SK-N-SH treated with all-trans-retinoic acid at 6 μM for 48 hours (cell line): ENCODE results near the gene PWWP2B.

Experiments used
- ATAC-seq: fragments of 200-7000 bp; cut with Tn5 transposase; 3 replicates; pipeline ENCODE4 v1.9.1; 2020; ENCODE audit warnings: mild to moderate bottlenecking, moderate library complexity
- ARNTL ChIP-seq: fragments of 450-650 bp; formaldehyde crosslinking; IDR thresholded peaks from 2 replicates; pipeline ENCODE4 v1.5.0; 2020; ENCODE audit warnings: low read depth, mild to moderate bottlenecking, moderate library complexity, borderline replicate concordance
- BACH2 ChIP-seq: fragments of 250-450 bp; sonication (Bioruptor Pico); IDR thresholded peaks from 2 replicates; pipeline ENCODE4 v1.9.0; 2021; ENCODE audit warnings: mild to moderate bottlenecking, borderline replicate concordance
- CSDC2 ChIP-seq: fragments of 250-450 bp; sonication (Bioruptor Pico); IDR thresholded peaks from 2 replicates; pipeline ENCODE4 v1.5.0; 2020; ENCODE audit warnings: mild to moderate bottlenecking, moderate library complexity
- ESRRG ChIP-seq: fragments of 250-450 bp; sonication (Bioruptor Pico); IDR thresholded peaks from 2 replicates; pipeline ENCODE4 v1.6.1; 2021; ENCODE audit warnings: mild to moderate bottlenecking
- GLIS3 ChIP-seq: fragments of 250-450 bp; sonication (Bioruptor Pico); IDR thresholded peaks from 2 replicates; pipeline ENCODE4 v1.5.0; 2020; ENCODE audit warnings: mild to moderate bottlenecking, moderate library complexity
- ISL1 ChIP-seq: fragments of 250-450 bp; sonication (Bioruptor Pico); IDR thresholded peaks from 2 replicates; pipeline ENCODE4 v2.1.2; 2022; ENCODE audit warnings: mild to moderate bottlenecking, moderate library complexity
- OSR1 ChIP-seq: fragments of 250-450 bp; sonication (Bioruptor Pico); IDR thresholded peaks from 2 replicates; pipeline ENCODE4 v1.8.0; 2022; ENCODE audit warnings: moderate library complexity, mild to moderate bottlenecking, inconsistent platforms
- PPARA ChIP-seq: fragments of 250-450 bp; sonication (Bioruptor Pico); IDR thresholded peaks from 2 replicates; pipeline ENCODE4 v1.5.0; 2020; ENCODE audit warnings: mild to moderate bottlenecking, borderline replicate concordance
- RARB ChIP-seq: fragments of 250-450 bp; sonication (Bioruptor Pico); IDR thresholded peaks from 2 replicates; pipeline ENCODE4 v1.8.0; 2021; ENCODE audit warnings: mild to moderate bottlenecking, moderate library complexity
- SNAI2 ChIP-seq: fragments of 250-450 bp; sonication (Bioruptor Pico); IDR thresholded peaks from 2 replicates; pipeline ENCODE4 v1.5.0; 2020; ENCODE audit warnings: mild to moderate bottlenecking, moderate library complexity
- TOX ChIP-seq: fragments of 250-450 bp; sonication (Bioruptor Pico); IDR thresholded peaks from 2 replicates; pipeline ENCODE4 v1.8.0; 2021; ENCODE audit warnings: mild to moderate bottlenecking, moderate library complexity, borderline replicate concordance
- ZC3H10 ChIP-seq: fragments of 250-450 bp; sonication (Bioruptor Pico); IDR thresholded peaks from 2 replicates; pipeline ENCODE4 v1.5.1; 2021; ENCODE audit warnings: mild to moderate bottlenecking, moderate library complexity
- ZFP3 ChIP-seq: fragments of 250-450 bp; sonication (Bioruptor Pico); IDR thresholded peaks from 2 replicates; pipeline ENCODE4 v1.5.0; 2020; ENCODE audit warnings: mild to moderate bottlenecking, moderate library complexity
- ZFP30 ChIP-seq: fragments of 450-650 bp; formaldehyde crosslinking; IDR thresholded peaks from 2 replicates; pipeline ENCODE4 v1.5.0; 2022; ENCODE audit warnings: mild to moderate bottlenecking, moderate library complexity
- ZNF70 ChIP-seq: fragments of 450-650 bp; formaldehyde crosslinking; IDR thresholded peaks from 2 replicates; pipeline ENCODE4 v1.5.0; 2020; ENCODE audit warnings: mild to moderate bottlenecking, moderate library complexity
- TF ChIP-seq, protein P1 (sequence below): fragments of 250-450 bp; sonication (Bioruptor Pico); IDR thresholded peaks from 2 replicates; pipeline ENCODE4 v1.5.0; 2020; ENCODE audit warnings: mild to moderate bottlenecking, moderate library complexity
- TF ChIP-seq, protein P2 (sequence below): fragments of 250-450 bp; sonication (Bioruptor Pico); IDR thresholded peaks from 2 replicates; pipeline ENCODE4 v1.5.1; 2020; ENCODE audit warnings: low read depth, mild to moderate bottlenecking, moderate library complexity
- TF ChIP-seq, protein P3 (sequence below): fragments of 250-450 bp; sonication (Bioruptor Pico); IDR thresholded peaks from 2 replicates; pipeline ENCODE4 v1.5.1; 2021; ENCODE audit warnings: mild to moderate bottlenecking, moderate library complexity
- TF ChIP-seq, protein P4 (sequence below): fragments of 250-450 bp; sonication (Bioruptor Pico); IDR thresholded peaks from 2 replicates; pipeline ENCODE4 v1.8.0; 2021; ENCODE audit warnings: low read depth, mild to moderate bottlenecking, moderate library complexity, borderline replicate concordance
- TF ChIP-seq, protein P5 (sequence below): fragments of 250-450 bp; sonication (Bioruptor Pico); IDR thresholded peaks from 2 replicates; pipeline ENCODE4 v1.8.0; 2020; ENCODE audit warnings: mild to moderate bottlenecking, moderate library complexity, borderline replicate concordance

The PWWP2B gene

DNA sequence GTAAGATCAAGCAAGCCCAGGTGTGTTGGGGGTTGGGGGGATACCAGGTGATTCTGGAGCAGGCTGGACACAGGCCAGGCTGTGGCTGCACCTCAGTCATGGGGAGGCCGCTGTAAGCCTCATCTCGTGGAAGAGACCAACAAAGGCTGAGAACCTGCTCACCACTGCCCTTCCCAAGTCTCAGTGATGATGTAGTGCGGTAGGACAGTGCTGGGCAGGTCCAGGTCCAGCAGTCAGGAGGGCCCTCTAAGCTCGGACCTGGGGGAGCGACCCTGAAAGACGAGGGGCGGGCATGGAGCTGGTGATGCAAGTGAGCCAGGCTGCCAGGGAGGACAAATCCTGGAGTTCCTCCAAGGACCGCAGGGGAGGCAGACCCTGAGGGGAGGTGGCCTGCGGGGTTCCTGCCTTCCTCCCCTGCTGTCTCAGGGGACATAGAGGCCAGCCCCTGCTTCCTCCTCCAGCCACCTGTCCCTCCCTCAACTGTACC lies 3.3 kb upstream of the PWWP2B start:
- no peak for ATAC-seq
- no peak for TF ChIP-seq RARB (CRISPR knock-in tag)
- no peak for TF ChIP-seq ARNTL (CRISPR knock-in tag)
- no peak for TF ChIP-seq ZNF70 (CRISPR knock-in tag)
- TF ChIP-seq, protein P1, sequence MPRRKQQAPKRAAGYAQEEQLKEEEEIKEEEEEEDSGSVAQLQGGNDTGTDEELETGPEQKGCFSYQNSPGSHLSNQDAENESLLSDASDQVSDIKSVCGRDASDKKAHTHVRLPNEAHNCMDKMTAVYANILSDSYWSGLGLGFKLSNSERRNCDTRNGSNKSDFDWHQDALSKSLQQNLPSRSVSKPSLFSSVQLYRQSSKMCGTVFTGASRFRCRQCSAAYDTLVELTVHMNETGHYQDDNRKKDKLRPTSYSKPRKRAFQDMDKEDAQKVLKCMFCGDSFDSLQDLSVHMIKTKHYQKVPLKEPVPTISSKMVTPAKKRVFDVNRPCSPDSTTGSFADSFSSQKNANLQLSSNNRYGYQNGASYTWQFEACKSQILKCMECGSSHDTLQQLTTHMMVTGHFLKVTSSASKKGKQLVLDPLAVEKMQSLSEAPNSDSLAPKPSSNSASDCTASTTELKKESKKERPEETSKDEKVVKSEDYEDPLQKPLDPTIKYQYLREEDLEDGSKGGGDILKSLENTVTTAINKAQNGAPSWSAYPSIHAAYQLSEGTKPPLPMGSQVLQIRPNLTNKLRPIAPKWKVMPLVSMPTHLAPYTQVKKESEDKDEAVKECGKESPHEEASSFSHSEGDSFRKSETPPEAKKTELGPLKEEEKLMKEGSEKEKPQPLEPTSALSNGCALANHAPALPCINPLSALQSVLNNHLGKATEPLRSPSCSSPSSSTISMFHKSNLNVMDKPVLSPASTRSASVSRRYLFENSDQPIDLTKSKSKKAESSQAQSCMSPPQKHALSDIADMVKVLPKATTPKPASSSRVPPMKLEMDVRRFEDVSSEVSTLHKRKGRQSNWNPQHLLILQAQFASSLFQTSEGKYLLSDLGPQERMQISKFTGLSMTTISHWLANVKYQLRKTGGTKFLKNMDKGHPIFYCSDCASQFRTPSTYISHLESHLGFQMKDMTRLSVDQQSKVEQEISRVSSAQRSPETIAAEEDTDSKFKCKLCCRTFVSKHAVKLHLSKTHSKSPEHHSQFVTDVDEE, result no peak
- TF ChIP-seq ZFP30 (CRISPR knock-in tag), result no peak
- TF ChIP-seq ESRRG (CRISPR knock-in tag), result no peak
- TF ChIP-seq SNAI2 (CRISPR knock-in tag), result no peak
- TF ChIP-seq, protein P2, sequence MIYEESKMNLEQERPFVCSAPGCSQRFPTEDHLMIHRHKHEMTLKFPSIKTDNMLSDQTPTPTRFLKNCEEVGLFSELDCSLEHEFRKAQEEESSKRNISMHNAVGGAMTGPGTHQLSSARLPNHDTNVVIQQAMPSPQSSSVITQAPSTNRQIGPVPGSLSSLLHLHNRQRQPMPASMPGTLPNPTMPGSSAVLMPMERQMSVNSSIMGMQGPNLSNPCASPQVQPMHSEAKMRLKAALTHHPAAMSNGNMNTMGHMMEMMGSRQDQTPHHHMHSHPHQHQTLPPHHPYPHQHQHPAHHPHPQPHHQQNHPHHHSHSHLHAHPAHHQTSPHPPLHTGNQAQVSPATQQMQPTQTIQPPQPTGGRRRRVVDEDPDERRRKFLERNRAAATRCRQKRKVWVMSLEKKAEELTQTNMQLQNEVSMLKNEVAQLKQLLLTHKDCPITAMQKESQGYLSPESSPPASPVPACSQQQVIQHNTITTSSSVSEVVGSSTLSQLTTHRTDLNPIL (CRISPR knock-in tag), result no peak
- no peak for TF ChIP-seq TOX (CRISPR knock-in tag)
- no peak for TF ChIP-seq ISL1 (CRISPR knock-in tag)
- TF ChIP-seq, protein P3, sequence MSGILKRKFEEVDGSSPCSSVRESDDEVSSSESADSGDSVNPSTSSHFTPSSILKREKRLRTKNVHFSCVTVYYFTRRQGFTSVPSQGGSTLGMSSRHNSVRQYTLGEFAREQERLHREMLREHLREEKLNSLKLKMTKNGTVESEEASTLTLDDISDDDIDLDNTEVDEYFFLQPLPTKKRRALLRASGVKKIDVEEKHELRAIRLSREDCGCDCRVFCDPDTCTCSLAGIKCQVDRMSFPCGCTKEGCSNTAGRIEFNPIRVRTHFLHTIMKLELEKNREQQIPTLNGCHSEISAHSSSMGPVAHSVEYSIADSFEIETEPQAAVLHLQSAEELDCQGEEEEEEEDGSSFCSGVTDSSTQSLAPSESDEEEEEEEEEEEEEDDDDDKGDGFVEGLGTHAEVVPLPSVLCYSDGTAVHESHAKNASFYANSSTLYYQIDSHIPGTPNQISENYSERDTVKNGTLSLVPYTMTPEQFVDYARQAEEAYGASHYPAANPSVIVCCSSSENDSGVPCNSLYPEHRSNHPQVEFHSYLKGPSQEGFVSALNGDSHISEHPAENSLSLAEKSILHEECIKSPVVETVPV (CRISPR knock-in tag), result no peak
- no peak for TF ChIP-seq BACH2
- TF ChIP-seq, protein P4, sequence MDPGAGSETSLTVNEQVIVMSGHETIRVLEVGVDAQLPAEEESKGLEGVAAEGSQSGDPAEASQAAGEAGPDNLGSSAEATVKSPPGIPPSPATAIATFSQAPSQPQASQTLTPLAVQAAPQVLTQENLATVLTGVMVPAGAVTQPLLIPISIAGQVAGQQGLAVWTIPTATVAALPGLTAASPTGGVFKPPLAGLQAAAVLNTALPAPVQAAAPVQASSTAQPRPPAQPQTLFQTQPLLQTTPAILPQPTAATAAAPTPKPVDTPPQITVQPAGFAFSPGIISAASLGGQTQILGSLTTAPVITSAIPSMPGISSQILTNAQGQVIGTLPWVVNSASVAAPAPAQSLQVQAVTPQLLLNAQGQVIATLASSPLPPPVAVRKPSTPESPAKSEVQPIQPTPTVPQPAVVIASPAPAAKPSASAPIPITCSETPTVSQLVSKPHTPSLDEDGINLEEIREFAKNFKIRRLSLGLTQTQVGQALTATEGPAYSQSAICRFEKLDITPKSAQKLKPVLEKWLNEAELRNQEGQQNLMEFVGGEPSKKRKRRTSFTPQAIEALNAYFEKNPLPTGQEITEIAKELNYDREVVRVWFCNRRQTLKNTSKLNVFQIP (CRISPR knock-in tag), result no peak
- TF ChIP-seq, protein P5, sequence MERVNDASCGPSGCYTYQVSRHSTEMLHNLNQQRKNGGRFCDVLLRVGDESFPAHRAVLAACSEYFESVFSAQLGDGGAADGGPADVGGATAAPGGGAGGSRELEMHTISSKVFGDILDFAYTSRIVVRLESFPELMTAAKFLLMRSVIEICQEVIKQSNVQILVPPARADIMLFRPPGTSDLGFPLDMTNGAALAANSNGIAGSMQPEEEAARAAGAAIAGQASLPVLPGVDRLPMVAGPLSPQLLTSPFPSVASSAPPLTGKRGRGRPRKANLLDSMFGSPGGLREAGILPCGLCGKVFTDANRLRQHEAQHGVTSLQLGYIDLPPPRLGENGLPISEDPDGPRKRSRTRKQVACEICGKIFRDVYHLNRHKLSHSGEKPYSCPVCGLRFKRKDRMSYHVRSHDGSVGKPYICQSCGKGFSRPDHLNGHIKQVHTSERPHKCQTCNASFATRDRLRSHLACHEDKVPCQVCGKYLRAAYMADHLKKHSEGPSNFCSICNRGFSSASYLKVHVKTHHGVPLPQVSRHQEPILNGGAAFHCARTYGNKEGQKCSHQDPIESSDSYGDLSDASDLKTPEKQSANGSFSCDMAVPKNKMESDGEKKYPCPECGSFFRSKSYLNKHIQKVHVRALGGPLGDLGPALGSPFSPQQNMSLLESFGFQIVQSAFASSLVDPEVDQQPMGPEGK, result no peak
- TF ChIP-seq CSDC2 (CRISPR knock-in tag), result no peak
- TF ChIP-seq GLIS3 (CRISPR knock-in tag), result no peak

DNA sequence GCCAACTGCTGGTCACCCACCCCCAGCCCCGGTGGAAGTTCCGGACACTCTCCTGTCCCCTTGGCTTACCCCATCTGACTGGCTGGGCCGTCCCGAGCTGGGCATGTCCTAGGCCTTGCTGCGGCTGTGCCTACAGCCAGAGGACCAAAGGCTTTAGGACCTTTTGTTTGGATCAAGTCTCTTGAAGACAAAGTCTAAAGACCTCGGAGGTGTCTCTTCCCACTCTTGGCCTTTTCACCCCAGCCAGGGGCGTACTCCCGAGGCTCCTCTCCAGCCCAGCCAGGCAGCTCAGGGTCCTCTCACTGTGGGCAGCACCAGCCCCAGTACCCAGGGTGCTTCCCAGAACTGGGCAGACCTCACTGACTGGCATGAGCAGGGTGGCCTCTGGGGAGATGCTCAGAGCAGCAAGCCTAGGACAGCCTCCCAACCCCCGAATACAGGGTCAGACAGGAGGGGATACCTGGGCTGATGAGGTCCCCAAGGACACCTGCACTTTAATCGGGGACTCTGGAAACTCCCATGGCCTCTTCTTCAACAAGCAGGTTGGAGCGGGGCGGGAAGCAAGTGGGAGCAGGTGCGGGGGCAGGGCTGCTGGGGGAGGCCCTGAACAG lies 2.7 kb upstream of the PWWP2B start:
- ATAC-seq, result no peak
- TF ChIP-seq PPARA (no peak), RARB (CRISPR knock-in tag) (no peak), ZFP30 (CRISPR knock-in tag) (no peak), BACH2 (no peak), ZC3H10 (CRISPR knock-in tag) (no peak), OSR1 (no peak), ZFP3 (no peak), ARNTL (CRISPR knock-in tag) (no peak), ESRRG (CRISPR knock-in tag) (no peak), TOX (CRISPR knock-in tag) (no peak)
- TF ChIP-seq, protein P2 (CRISPR knock-in tag), result no peak
